Measurements from ENCODE around the gene RCBTB1. TPM values are rescaled to one million over a fixed set of nuclear protein-coding genes. Genes with fewer than 3 reads are reported as not detected.
"Not testable (repeated sequence)": the region's sequence is repeated elsewhere in the genome, so short reads cannot be mapped to it uniquely, and the experiment has no call there.

The RCBTB1 gene
- 18.3 TPM for polyA plus RNA-seq (ENCODE audit: insufficient read length)

DNA sequence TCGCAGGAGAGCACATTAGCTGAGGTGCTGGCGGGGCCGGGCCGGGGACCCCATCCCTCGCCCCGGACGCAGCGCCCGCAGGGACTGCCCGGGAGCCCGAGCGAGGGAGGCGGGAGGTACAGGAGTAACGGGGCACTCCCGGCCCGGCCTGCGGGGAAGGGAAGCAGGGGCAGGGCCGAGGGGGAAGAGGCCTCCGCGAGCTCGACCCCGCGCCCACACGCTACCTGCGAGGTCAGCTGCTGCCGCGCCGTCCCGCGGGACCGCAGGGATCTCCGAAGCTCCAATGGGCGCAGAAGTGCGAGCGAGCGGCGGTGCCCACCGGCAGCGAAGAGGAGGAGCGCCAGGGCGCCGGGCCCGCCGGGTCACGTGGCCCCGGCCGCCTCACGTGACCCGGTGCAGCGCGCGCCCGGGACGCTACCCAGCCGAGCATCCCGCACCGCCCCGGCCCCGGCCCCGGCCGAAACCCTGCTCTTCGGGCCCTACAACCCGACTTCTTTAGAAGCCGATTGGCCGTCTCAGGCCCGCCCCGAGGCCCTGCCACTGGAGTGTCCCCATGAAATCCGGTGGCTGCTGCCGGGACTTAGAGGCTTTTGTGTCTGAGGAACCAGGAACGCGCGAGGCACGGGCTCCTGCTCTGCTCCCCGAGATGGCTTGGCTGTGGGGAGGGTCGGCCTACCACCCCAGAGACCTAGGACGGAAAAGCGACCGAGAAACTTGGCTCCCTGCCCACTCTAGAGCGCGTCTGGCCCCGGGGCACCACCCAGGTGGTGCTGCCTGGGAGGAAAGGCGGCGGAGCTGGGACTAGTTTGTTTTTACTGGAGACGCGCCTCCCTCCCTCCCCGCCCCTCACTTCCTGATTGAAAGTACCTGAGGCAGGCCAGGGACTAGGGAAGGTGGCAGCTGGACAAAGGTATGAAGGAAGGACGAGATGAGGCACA is at the start of gene RCBTB1:
TSS of gene RCBTB1 (minus strand) at position 339 of the 938 bp plus-strand sequence. CDS start 18,279 bp downstream, outside the sequence.
- DNase-seq (ENCODE audit: low read depth) = peak; percentile 26

DNA sequence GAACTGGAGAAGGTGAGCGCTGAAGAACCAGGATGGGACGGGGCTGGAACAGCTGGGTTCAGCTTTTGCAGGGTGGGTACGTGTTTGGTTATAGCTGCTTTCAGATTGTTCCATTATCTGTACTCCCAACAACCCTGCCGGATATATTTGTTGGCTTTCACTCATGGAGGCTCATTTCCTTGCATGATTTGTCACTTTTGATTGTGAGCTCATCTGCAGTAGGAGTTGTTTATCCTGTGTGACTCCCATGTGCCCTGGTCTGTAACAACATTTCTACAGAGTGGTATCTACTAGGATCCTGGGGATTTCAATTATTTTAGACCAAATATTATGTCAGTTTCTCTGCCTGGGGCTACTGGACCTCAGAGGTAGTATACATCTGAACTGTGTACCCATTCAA is 48.4 kb upstream of the RCBTB1 start:
- DNase-seq (ENCODE audit: low read depth) = no peak

DNA sequence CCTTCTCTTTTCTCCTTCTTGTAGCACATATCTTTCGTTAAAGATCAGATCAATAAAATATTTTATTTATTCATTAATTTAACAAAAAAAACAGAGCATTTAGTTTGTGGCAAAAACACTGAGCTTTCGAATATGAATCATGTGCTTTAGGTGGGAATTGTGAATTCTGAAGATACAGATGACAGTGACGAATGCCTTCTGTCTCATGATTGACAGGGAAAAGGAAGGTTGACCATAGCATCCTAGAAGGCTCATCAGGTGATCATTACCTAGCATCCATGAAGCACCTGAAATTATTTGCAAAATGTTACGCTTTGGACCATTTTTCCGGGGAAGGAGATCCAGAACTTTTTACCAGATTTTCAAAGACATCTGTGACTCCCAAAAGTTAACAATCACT is 46.8 kb upstream of the RCBTB1 start:
- no peak for DNase-seq (ENCODE audit: low read depth)

DNA sequence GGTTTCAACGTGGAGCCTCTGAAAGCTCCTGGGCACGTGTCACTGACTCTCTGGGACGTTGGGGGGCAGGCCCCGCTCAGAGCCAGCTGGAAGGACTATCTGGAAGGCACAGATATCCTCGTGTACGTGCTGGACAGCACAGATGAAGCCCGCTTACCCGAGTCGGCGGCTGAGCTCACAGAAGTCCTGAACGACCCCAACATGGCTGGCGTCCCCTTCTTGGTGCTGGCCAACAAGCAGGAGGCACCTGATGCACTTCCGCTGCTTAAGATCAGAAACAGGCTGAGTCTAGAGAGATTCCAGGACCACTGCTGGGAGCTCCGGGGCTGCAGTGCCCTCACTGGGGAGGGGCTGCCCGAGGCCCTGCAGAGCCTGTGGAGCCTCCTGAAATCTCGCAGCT is 45.2 kb upstream of the RCBTB1 start:
- no peak for DNase-seq (ENCODE audit: low read depth)

DNA sequence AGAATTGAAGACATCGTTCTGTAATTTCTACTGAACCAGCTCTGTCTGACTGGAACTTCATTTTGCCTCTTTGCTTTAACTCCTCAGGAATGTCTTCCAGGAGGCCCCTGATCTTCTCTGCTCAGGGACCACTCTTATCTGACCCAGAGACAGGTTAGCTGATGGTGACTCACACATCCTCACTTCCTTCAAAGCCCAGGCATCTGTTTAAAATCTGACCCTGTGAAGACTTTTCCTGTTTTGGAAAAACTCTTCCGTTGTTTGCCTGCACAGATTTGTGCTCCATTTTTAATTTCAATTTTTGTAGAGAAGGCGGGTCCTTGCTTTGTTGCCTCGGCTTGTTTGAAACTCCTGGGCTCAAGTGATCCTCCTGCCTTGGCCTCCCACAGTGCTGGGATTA is 44.6 kb upstream of the RCBTB1 start:
- no peak for DNase-seq (ENCODE audit: low read depth)

DNA sequence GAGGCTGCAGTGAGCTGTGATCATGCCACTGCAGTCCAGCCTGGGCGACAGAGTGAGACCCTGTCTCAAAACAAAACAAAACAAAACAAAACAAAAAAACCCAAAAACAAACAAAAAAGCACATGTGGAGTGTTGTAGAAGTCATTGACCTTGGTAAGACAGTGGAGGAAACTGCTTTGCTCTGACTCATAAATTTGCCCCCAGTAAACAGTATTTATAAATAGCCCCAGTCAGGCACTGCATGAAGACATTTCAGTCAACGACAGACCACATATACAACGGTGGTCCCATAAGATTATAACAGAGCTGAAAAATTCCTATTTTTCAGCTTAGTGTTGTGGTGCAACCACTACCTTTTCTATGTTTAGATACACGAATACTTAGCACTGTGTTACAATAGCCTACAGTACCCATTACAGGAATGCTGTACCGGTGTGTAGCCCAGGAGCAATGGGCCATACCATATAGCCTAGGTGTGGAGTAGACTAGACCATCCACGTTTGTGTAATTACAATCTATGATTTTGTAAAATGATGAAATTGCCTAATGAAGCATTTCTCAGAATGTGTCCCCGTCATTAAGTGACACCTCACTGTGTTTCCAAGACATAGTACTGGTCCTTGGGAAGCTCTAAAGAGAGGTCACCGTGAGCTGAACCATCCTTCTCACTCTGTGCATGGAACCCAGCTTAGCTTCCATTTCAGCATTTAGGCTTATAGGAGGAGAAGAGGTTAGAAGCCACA is 44.0 kb upstream of the RCBTB1 start:
- no peak for DNase-seq (ENCODE audit: low read depth)

DNA sequence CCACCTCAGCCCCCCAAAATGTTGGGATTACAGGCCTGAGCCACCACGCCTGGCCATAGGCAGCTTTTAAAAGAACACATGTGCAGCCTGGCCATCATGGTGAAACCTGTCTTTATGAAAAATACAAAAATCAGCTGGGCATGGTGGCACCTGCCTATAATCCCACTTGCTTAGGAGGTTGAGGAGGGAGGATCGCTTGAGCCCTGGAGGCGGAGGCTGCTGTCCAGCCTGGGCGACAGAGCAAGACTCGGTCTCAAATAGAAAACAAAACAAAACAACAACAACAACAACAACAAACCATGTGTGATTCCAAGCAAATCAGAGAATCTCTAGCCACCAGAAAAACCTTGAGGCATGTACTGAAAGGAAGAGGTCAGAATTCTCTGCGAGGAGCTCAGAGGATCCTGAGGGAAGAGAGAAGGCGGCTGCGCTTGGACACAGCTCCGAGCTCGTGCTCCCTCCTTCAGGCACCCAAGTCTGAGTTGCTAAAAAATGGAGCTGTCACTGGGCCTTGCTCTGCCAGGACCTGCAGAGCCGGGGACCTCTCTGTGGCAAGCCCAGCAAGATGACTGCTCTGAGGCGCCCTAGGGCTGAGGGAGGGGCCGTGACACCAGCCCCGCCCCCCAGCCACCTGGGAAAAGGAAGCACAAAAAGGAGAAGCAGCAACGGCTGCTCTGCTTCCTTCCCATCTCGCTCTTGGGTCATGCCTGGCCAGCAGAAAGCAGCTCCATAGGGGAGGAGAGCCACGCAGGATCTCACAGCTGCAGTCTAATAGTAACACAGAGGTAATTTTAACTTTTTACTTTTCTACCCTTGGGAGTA is 42.7 kb upstream of the RCBTB1 start, which contains the start of gene ARL11:
TSS of gene ARL11 (plus strand) at position 677 of the 822 bp plus-strand sequence. CDS start 1,941 bp downstream, outside the sequence.
- no peak for DNase-seq (ENCODE audit: low read depth)

DNA sequence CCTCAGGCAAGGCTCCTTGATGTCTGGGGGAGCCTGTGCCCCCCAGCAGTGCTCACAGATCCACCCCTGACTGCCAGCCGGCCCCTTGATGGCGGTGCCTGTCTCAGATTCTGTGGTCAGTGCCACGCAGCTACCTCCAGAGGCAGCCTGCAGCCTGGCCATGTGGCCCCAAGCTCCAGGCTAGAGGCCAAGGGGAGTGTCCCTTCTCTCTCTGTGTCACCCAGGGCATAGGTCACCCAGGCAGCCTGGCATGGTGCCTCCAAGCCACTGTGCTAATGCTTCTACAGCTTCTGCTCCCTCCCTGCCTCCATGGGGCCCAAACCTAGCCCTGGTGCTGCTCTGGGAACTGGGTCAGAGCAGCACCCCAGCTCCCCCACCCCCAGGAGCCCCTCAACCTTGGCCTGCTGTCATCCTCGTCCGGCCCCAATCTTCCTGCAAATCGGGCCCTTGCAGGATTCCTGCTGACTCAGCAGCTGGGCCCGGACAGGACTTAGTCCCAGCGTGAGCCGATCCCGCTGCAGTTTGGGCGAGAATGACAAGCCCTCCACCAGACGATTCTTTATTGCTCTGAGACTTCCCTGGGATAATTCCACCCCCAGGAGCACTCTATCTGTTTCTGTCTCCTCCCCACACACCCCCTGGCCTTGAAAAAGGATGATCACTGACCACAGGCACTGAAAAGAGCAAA is 40.2 kb upstream of the RCBTB1 start:
- DNase-seq (ENCODE audit: low read depth) = no peak

DNA sequence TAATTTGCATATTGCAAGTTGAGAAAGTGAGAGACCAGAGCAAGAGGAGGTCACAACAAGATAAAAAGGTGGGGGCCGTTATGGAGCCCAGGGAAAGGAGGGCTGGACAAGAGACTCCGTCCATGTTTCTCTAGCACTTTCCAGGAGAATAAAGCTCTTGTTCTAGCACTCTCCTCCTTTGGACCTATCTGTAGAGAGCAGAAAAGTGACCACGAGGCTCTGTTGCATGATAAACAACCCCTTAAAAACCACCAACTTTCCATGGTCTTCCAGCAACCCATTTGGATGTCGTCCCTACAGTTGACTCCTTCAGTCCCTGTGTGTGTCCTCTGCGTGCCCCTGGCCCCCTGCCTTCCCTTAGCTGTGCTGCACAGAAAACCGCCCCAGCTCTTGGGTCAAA is 38.9 kb upstream of the RCBTB1 start:
- DNase-seq (ENCODE audit: low read depth) = no peak

DNA sequence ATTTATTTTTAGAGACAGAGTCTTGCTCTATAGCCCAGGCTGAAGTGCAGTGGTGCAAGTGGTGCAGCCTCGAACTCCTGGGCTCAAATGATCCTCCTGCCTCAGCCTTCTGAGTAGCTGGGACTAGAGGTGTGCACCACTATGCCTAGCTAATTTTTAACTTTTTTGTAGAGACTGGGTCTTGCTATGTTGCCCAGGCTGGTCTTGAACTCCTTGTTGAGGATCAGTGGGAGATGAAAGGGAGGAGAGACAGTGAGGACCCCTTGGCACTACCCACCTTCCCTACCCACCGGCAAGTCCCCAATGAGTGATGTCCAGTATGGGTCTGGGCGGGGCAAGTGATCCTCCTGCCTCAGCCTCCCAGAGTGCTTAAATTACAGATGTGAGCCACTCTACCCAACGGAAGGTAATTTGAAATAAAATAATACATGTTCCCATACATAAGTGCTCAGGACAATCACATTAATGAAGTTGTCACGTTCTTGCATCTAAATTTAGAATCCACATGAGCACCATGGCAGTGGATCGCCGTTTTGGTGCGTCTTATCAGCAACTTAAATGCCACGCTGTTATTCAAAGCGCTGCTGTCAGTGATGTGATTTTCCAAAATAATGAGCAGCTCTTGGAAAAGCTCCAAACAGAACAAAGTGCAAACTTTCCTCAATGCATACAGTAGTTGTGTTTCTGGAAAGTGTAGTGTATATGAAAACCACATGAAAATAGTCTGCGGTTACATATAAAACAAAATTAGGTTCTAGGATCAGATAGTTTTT is 37.0 kb upstream of the RCBTB1 start:
- no peak for DNase-seq (ENCODE audit: low read depth)

DNA sequence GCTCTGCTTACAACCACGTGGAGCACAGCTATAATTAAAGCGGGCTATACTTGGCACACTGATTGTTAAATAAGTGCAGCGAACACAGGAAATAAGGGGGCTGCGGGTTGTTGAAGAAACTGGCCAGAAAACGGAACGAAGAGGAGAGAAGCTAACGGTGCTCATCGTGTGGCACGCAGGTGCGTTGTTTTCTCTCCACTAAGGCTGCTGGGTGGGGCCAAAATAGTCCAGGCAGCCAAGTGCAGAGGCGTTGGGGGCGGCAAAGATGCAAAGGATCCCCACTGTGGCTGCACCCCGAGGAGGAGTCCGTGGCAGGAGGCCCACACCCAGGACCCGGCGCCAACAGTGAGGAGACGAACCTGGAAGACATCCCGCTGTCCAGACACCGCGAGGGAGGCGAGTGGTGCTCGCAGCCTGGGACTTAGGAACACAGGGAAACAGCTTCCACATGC is 34.8 kb upstream of the RCBTB1 start:
- DNase-seq (ENCODE audit: low read depth) = no peak

DNA sequence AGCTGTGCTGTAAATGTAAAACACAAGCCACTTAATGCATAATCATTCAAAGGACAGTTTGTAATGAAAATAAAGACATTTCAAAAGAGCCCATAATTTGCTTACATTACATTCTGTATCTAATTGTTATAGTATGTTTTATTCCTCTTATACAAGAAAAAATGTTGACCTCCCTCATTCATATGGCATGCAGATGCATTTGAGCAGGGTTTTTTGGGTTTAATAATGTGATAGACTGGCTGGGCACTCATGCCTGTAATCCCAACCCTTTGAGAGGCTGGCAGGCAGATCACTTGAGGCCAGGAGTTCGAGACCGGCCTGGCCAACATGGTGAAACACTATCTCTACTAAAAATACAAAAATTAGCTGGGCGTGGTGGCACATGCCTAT is 31.3 kb upstream of the RCBTB1 start:
- no peak for DNase-seq (ENCODE audit: low read depth)

DNA sequence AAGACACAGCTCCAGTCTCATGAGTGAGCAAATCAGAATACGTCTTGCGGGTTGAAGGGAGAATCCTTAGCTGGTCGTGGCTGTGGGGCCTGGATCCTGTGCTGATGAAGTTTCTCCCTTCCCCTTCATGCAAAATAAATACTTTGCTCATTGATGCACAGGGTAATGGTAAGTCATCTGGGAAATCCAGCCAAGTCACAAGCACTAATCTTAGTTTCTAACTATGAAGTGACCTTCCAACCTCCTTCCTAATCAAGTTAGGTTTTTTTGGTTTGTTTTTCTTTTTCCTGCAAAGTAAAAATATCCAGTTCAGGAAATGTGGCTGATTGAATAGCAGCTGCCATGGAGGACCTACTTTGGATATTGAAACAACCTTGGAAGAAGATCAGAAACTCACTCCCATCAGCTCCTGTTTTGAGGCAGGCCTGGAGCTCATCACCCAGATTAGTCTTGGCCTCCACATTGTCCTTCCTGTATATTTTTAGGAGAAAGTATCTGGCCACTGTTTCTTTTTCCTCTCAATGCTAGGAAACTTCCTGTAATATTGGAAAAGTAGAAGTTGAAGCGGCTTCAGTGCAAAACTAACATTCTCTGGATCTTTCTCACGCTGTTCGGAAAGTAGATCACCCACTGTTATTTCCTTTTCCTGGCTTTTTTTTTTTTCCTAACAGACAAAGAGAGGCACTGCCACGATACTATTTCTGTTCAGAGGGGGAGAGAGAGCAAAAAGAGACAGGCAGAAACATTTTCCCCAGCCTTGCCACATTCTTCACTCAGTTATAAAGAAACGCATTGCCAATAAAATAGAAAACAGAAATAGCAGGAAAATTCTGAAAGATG is 30.7 kb upstream of the RCBTB1 start:
- no peak for DNase-seq (ENCODE audit: low read depth)

DNA sequence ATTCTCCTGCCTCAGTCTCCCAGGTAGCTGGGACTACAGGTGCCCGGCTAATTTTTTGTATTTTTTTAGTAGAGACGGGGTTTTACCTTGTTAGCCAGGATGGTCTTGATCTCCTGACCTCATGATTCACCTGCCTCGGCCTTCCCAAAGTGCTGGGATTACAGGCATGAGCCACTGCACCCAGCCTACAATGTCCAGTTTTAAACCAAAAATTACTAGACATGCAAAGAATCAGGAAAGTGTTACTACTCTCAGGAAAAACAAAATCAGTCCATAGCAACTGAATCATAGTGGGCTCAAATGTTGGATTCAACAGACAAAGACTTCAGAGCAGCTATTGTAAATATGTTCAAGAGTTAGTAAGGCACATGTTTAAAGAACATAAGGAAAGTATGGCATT is 26.7 kb upstream of the RCBTB1 start:
- DNase-seq (ENCODE audit: low read depth) = not testable (repeated sequence)

DNA sequence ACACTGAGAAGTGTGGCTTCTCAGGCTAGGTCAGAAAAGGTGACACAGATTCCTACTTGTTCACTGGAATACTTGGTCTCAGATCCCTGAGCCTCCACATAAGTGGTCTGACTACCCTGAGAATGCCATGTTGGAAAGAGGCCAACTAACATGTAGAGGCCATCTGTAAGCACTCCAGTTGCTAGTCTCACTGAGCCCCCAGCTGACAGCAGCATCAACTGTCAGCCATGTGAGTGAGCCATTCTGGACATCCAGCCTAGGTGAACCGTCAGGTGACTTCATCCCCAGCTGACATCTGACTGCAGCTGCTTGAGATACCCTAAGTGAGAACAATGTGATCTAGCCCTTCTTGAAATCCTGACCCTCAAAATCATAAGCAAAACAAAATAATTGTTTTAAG is 24.8 kb upstream of the RCBTB1 start:
- no peak for DNase-seq (ENCODE audit: low read depth)

DNA sequence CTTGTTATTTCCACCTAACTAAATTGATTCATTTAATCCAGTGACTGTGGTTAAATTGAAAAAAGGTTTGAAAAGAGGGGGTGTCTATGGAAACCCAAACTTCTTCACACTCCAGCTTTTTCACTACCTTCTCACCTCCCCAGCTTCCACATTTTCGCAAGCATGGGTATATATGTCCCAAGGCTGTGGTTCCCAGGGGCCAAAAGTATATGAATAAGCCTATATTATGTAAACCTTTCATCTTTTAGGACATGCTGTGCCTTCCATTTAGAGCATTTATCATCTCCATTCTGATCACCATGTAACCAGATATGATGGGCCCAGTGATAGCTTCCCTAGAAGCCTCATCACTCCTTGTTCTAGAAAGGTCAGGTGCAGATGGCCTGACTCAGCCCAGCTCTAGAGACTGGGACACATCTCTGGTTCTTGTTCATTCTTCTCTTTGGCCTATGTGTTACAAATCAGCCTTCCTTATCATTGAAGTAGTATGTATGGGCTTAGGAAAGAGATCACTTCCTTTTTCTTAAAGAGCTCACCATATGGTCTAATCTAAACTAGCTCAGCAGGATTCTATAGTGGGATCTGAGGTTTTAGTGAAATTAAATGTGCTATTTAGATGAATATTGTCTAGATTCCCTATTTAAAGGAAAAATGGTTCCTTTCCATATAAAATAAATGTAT is 23.4 kb upstream of the RCBTB1 start:
- DNase-seq (ENCODE audit: low read depth) = no peak

DNA sequence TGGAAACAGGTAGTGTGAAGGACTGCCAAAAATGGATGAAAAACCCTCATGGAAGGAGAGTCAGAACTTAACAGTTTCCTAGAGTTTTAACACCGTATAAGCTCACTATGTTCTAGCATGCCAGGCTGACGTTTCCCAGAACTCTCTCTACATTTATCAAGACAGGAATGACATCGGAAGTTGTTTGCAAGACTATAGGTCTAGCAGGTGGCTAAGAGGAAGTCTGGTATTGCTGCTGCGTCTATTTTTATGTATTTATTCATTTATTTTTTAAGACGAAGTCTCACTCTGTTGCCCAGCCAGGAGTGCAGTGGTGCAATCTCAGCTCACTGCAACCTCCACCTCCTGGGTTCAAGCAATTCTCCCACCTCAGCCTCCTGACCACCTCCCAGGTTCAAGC is 22.4 kb upstream of the RCBTB1 start:
- DNase-seq (ENCODE audit: low read depth) = no peak

DNA sequence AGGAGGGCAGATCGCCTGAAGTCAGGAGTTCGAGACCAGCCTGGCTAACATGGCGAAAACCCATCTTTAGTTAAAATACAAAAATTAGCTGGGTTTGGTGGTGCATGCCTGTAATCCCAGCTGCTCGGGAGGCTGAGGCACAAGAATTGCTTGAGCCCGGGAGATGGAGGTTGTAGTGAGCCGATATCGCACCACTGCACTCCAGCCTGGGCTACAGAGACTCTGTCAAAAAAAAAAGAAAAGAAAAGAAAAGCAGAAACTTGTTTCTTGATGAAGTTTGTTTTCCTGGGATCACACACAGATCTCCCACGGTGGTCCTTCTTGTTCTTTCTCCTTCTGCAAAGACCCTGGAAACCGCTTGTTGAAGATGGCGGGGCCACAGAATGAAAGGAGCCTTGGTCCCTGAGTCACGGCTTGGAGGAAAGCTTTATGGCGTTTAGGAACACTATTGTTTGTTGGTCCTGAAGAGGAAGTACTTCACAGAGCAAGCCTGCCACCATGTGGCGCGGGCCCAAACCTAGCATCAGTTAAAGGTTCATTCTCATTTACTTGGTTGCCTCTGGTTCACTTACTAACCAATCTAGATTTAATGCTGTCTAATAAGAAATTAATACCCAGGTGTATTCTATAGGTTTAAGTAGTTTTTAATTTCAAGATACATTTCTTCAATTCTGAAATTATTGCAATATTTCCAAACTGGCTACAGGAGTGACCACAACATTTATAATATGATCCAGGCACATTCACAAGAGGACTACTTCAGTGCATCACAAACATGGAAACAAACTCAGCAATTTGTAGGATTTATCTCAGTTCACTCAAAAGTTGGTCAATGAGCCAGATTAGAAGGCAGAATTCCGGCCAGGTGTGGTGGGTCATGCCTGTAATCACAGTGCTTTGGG is 21.6 kb upstream of the RCBTB1 start:
- DNase-seq (ENCODE audit: low read depth) = peak; percentile 59

All from forelimb muscle (tissue), 1 donor.